ENCODE data around the gene MCM10.

The MCM10 gene

GRCh38 chr10:13120786-13121499 lies 40.4 kb upstream of the MCM10 start:
- H3K4me3 ChIP-seq (replicated peaks; ENCODE audit: low read depth, low read length): no peak overlapping the region
- no peak for TF ChIP-seq CTCF (IDR thresholded peaks at IDR 0.05; ENCODE audit: low read depth, low read length, missing control alignments)
- DNase-seq (ENCODE audit: extremely low read depth, low read depth): no peak

- H3K4me3 ChIP-seq (replicated peaks; ENCODE audit: low read depth, low read length): no peak overlapping the region
- DNase-seq (ENCODE audit: extremely low read depth, low read depth): no peak
- TF ChIP-seq CTCF (IDR thresholded peaks at IDR 0.05; ENCODE audit: low read depth, low read length, missing control alignments): no peak
Measured at GRCh38 chr10:13121500-13121854, 39.9 kb upstream of the MCM10 start.

- TF ChIP-seq CTCF (IDR thresholded peaks at IDR 0.05; ENCODE audit: low read depth, low read length, missing control alignments): no peak
- no peak overlapping the region for H3K4me3 ChIP-seq (replicated peaks; ENCODE audit: low read depth, low read length)
- DNase-seq (ENCODE audit: extremely low read depth, low read depth): no peak
Measured at GRCh38 chr10:13136651-13137050, 24.7 kb upstream of the MCM10 start.

GRCh38 chr10:13139150-13139549 lies 22.2 kb upstream of the MCM10 start:
- H3K4me3 ChIP-seq (replicated peaks; ENCODE audit: low read depth, low read length): no peak overlapping the region
- TF ChIP-seq CTCF (IDR thresholded peaks at IDR 0.05; ENCODE audit: low read depth, low read length, missing control alignments): no peak
- DNase-seq (ENCODE audit: extremely low read depth, low read depth): no peak

- H3K4me3 ChIP-seq (replicated peaks; ENCODE audit: low read depth, low read length): no peak overlapping the region
- DNase-seq (ENCODE audit: extremely low read depth, low read depth): no peak
- no peak for TF ChIP-seq CTCF (IDR thresholded peaks at IDR 0.05; ENCODE audit: low read depth, low read length, missing control alignments)
Measured at GRCh38 chr10:13139676-13140075, 21.7 kb upstream of the MCM10 start.

- TF ChIP-seq CTCF (IDR thresholded peaks at IDR 0.05; ENCODE audit: low read depth, low read length, missing control alignments): no peak
- H3K4me3 ChIP-seq (replicated peaks; ENCODE audit: low read depth, low read length): no peak overlapping the region
- DNase-seq (ENCODE audit: extremely low read depth, low read depth): no peak
Measured at GRCh38 chr10:13140627-13141190, 20.6 kb upstream of the MCM10 start.

- no peak overlapping the region for H3K4me3 ChIP-seq (replicated peaks; ENCODE audit: low read depth, low read length)
- TF ChIP-seq CTCF (IDR thresholded peaks at IDR 0.05; ENCODE audit: low read depth, low read length, missing control alignments): no peak
- no peak for DNase-seq (ENCODE audit: extremely low read depth, low read depth)
Measured at GRCh38 chr10:13143766-13144165, 17.6 kb upstream of the MCM10 start.

Data from HFF-Myc (cell line).